ENCODE results near the gene SLFN11. TPM values are rescaled to one million over a fixed set of nuclear protein-coding genes. Genes with fewer than 3 reads are reported as not detected.
A peak's percentile ranks its signal among the peaks of the same experiment; 100 is the strongest.
"Not testable (repeated sequence)": the region's sequence is repeated elsewhere in the genome, so short reads cannot be mapped to it uniquely, and the experiment has no call there.

The SLFN11 gene
- total RNA-seq, 1 experiment from 2014 or later: 28.5 TPM

- no peak for DNase-seq (ENCODE audit: extremely low read depth, low read depth)
Observed at GRCh38 chr17:35368081-35368830, 5.2 kb downstream of the SLFN11 start.

DNA sequence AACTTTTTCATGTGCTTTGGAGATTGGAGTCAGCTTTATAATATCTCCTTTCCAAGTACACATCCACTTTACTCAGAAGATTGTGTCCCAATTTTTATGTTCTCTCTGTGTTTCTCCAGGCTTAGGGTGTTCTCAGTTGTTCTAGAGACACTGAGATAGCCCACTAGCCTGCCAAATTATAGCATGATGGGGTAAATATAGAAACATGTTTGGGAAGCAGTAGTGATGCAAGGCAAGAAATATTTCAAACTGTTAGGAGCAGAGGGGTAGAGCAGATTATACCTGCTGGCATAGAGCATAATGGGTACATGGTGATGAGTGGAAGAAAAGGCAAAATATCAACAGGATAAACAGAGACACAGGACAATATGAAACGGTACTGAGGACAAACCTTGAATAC lies 12.4 kb downstream of the SLFN11 start:
- DNase-seq (ENCODE audit: extremely low read depth, low read depth): no peak

DNA sequence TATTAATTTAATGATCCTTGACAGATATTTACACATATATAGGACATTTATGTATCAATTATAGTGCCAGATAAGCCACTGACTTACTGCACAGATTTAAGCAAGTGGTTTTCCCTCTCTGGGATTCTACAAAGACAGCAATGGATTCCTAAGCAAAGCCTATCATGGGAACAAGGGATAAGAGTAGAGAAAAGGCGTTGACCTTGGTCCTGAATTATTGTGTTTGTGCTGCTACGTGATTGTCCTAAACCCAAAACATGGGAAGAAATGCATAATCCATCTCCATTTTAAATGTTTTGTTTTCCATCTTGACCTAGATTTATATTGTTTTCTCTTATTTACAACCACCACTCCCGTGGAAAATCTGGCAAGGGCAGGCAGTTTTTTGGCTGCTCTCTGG lies 14.0 kb downstream of the SLFN11 start:
- no peak for DNase-seq (ENCODE audit: extremely low read depth, low read depth)

- no peak for DNase-seq (ENCODE audit: extremely low read depth, low read depth)
Observed at GRCh38 chr17:35352284-35352683, 21.1 kb downstream of the SLFN11 start.

- DNase-seq (ENCODE audit: extremely low read depth, low read depth): no peak
Observed at GRCh38 chr17:35350493-35350892, 22.9 kb downstream of the SLFN11 start.

DNA sequence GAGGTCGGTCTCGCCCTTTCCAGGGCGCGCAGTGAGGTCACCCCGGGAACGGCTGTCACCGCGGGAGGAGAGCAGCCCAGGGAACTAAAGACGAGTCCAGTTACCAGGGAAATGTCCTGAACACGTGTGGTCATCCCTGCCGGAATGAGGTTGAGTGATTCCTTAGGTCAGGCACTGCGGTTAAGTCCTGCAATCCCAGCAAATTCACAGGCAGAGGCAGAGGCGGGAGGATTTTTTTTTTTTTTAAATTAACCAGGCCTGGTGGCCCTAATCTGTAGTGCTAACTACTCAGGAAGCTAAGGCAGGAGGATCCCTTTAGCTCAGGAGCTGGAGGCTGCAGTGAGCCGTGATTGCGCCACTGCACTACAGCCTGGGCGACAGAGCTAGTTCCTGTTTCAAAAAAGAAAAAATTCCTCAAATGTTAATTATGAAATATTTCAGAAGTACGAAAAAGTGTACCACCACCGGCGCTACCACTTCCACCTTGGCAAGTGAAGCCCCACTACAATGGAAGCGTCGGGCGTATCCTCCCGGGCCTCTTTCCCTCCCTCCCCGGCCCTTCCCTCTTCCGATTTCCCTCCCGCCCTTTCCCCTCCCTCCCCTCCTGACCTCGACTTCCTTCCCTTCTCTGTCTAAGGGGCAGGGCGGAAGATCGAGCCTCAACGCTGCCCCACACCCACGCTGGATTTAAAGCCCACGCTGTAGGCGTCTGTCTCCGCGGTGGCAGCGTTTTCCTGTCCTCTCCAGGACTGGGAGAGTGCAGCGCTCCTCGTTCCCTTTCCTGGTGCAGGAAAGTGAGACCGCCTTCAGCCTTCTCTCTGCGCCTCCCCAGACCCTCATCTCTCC lies 27.3 kb downstream of the SLFN11 start:
- no peak for DNase-seq (ENCODE audit: extremely low read depth, low read depth)

- no peak for DNase-seq (ENCODE audit: extremely low read depth, low read depth)
Observed at GRCh38 chr17:35345445-35345925, 27.9 kb downstream of the SLFN11 start.

DNA sequence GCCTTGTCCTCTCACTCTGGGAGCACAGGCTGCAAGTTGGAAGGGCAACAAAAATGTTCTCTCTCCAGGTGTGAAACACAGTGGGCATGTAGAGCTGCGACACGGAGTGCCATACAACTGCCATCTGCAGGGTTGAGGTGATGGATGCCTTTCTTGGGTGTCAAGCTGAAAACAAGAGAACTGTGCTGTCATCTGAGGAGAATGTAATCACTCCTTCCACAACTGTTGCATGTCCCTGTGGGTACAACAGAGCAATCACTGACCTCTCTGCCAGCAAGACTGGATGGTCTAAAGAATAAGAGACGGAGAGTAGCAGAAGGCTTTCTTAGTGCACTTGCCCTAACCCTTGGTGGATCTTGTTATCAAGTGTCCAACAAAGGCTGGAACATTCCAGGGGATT lies 29.2 kb downstream of the SLFN11 start:
- DNase-seq (ENCODE audit: extremely low read depth, low read depth): no peak

DNA sequence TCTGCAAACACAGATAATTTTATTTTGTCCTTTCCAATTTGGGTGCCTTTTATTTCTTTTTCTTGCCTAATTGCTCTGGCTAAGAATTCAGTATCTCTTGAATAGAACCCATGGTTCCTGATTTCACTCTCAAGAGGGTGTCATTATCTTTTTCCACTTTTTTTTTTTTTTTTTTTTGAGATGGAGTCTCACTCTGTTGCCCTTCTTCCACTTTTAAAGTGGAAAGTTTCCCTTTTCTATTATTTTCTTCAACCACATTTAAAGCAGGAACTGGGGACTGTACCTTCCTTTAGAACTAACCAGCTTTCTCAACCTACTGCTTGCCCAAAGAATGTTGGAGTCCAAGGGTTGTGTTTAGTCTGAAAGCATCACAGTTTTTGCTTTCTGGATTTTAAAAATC lies 31.1 kb downstream of the SLFN11 start:
- DNase-seq (ENCODE audit: extremely low read depth, low read depth): no peak

- no peak for DNase-seq (ENCODE audit: extremely low read depth, low read depth)
Observed at GRCh38 chr17:35341411-35341992, 31.9 kb downstream of the SLFN11 start.

GRCh38 chr17:35338230-35338629 lies 35.2 kb downstream of the SLFN11 start:
- no peak for DNase-seq (ENCODE audit: extremely low read depth, low read depth)

DNA sequence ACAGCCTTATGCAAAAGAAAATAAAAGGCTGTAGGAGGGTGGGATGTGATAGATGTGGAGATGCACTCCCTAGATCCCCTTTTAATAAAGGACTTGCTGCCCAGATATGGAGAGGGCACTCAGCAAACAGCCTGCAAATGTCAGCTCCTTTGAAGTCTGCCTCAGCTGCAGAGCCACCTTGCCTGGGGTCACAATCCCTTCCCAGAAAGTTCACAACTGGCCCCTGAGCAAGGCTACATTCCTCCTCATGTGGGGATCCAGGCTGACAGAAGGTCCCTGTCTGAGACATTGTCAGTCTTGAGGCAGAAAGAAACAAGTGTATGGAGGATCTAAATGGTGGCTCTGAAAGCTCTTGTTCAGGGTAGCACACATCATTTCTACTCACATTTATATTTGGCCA lies 36.1 kb downstream of the SLFN11 start:
- DNase-seq (ENCODE audit: extremely low read depth, low read depth): no peak

DNA sequence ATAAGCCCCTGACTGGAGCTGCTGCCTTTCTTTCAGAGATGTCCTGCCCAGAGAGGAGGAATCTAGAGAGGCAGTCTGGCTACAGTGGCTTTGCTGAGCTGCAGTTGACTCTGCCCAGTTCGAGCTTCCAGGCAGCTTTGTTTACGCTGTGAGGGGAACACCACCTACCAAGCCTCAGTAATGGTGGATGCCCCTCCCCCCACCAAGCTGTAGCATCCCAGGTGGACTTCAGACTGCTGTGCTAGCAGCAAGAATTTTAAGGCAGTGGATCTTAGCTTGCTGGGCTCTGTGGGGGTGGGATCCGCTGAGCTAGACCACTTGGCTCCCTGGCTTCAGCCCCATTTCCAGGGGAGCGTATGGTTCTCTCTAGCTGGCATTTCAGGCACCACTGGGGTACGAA lies 39.8 kb downstream of the SLFN11 start:
- DNase-seq (ENCODE audit: extremely low read depth, low read depth): not testable (repeated sequence)

GRCh38 chr17:35322749-35323148 lies 50.7 kb downstream of the SLFN11 start:
- DNase-seq (ENCODE audit: extremely low read depth, low read depth): no peak

DNA sequence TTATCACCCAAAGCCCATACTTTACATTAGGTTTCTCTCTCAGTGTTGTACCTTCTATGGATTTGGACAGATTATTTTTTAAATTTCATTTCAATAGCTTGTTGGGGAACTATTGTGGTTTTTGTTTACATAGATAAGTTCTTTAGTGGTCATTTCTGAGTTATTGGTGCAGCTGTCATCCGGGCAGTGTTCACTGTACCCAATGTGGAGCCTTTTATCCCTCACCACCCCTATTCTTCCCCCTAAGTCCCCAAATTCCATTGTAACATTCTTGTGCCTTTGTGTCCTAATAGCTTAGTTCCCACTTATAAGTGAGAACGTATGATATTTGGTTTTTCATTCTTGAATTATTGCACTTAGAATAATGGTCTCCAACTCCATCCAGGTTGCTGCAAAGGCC lies 57.5 kb downstream of the SLFN11 start:
- no peak for DNase-seq (ENCODE audit: extremely low read depth, low read depth)

GRCh38 chr17:35315283-35315682 lies 58.1 kb downstream of the SLFN11 start:
- peak; percentile 20 for DNase-seq (ENCODE audit: extremely low read depth, low read depth)

DNA sequence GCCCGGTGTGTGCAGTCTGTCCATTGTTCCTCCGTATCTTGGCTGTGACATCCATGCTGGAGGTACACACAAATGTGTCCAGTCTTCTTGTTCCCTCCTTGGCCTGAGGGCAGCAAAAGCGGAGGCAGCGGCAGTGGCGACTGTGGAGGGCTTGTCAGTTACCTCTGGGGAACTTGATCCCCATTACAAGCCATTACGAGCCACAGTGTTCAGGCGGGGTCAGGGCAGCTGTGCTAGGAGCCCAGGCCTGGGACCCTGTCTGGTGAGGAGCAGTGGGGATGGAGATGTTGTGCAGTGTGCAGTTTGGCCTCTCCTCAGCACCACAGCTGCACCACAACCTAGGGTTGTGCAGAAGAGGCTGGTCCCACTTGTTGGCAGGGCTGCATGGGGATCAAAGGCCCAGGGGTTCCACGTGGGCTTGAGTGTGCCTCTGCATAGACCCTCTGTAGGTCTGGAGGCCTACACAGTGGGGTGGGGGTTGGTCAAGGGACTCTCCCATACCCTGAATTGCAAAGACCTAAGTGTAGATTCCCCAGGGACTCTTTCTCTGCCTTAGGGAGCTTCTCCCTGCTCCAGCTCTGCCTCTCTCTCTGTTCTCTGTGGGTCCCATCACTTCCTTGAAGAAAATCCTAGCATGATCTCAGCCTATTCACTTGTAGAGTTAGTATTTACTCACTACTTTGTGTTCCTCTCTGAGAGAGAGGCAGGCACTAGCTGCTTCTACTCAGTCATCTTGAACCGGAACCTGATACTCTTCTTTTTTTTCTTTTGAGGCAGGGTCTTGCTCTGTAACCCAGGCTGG lies 58.8 kb downstream of the SLFN11 start:
- no peak for DNase-seq (ENCODE audit: extremely low read depth, low read depth)

DNA sequence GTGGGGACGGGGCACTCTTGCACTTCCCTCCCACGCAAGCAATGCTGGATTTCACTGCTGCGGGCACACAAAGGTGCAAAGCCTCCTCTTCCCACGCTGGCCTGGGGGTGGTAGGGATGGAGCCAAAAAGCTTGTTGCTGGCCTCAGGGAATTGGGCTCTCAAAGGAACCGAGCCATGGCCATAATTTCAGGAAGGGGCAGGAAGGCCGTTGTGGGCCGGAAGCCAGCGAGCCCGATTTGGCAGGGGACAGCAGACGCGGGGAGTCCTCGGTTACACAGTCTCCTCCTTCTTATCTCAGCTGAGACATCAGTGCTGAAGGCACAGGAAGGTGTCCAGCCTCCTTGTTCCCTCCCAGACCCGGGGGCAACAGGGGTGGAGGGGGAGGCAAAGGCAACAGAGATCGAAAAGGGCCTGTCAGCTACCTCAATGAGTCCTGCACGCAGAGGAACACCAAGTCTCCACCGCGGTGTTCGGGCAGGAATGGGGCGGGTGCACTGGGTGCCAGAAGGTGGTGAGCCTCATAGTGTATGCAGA lies 59.5 kb downstream of the SLFN11 start:
- DNase-seq (ENCODE audit: extremely low read depth, low read depth): no peak

GRCh38 chr17:35312790-35313711 lies 60.4 kb downstream of the SLFN11 start:
- peak; percentile 66 for DNase-seq (ENCODE audit: extremely low read depth, low read depth)

Data from NCI-H460 (cell line).